ENCODE results near the gene SDF4. TPM values are rescaled to one million over a fixed set of nuclear protein-coding genes. Genes with fewer than 3 reads are reported as not detected.
"Not testable (repeated sequence)": the region's sequence is repeated elsewhere in the genome, so short reads cannot be mapped to it uniquely, and the experiment has no call there.

The SDF4 gene
- total RNA-seq, 2 donors from 2014 or later: 202 to 325 TPM

DNA sequence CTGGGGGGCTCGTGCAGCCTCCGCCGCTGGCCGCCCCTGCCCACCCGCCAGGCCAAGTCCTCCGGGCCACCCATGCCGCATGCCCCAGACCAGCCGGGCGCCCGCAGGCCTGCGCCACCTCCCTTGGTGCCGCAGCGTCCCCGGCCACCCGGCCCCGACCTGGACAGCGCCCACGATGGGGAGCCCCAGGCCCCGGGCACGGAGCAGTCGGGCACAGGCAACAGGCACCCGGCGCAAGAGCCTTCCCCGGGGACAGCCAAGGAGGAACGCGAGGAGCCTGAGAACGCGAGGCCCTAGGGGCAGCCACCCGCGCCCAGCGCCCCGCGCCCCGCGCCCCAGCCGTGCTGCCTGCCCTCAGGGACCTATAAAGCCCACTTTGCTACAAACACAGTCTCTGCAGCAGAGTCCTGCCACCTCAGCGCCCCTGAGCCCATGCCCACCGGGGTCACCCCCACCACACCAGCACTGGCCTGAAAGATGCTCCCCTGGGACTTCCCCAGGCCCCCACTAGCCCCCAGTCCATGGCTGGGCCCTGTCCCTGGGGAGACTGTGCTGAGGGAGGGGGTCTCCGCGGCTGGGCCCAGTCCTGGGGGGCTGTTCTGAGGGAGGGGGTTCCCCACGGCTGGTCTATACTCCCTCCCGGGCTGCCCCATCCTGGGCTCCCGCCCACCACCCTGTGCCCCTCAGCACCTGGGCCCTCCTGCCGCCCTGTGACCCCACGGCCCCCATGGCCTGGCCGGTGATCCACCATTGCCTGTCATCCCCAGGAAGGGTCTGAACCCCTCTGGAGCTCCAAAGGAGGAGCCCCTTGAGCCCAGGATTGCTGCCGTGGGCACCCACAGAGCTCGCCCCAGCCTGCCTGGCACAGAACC is 34.0 kb downstream of the SDF4 start:
- Histone ChIP-seq H3K36me3 (no peaks in the 10 kb centered on the region), H3K9ac (ENCODE audit: low read depth in 2 of 2, low read length in 2 of 2) (no peak overlapping the region), H3K27me3 (peaks cover 19% of the 10 kb centered on the region), H3K9me3 (no peaks in the 10 kb centered on the region), H3K4me1 (no peaks in the 10 kb centered on the region), H3K4me3 (no peak overlapping the region), H3K27ac (no peak overlapping the region)
- TF ChIP-seq, protein P1, sequence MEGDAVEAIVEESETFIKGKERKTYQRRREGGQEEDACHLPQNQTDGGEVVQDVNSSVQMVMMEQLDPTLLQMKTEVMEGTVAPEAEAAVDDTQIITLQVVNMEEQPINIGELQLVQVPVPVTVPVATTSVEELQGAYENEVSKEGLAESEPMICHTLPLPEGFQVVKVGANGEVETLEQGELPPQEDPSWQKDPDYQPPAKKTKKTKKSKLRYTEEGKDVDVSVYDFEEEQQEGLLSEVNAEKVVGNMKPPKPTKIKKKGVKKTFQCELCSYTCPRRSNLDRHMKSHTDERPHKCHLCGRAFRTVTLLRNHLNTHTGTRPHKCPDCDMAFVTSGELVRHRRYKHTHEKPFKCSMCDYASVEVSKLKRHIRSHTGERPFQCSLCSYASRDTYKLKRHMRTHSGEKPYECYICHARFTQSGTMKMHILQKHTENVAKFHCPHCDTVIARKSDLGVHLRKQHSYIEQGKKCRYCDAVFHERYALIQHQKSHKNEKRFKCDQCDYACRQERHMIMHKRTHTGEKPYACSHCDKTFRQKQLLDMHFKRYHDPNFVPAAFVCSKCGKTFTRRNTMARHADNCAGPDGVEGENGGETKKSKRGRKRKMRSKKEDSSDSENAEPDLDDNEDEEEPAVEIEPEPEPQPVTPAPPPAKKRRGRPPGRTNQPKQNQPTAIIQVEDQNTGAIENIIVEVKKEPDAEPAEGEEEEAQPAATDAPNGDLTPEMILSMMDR (IDR thresholded peaks at IDR 0.05): no peak
- DNase-seq: no peak
- intact Hi-C loops (cut with DNase I): no loop called here

DNA sequence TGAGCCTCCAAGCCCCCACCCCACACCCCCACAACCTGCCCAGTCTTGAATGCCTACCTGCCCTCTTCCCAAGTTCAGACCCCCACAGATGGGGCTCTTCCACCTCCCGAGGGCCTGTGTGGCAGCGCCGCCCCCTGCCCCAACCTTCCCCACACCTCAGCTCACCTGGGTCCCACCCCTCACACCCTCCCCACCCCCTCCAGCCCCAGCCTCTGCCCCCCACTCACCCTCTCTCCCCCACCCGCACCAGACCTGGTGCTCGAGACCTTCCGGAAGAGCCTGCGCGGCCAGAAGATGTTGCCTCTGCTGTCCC is 34.7 kb downstream of the SDF4 start:
- Histone ChIP-seq H3K4me3 (no peak overlapping the region), H3K27me3 (peaks cover 18% of the 10 kb centered on the region), H3K4me1 (no peaks in the 10 kb centered on the region), H3K36me3 (no peaks in the 10 kb centered on the region), H3K27ac (no peak overlapping the region), H3K9me3 (no peaks in the 10 kb centered on the region), H3K9ac (ENCODE audit: low read depth in 2 of 2, low read length in 2 of 2) (no peak overlapping the region)
- intact Hi-C loops (cut with DNase I): no loop called here
- TF ChIP-seq, protein P1 (IDR thresholded peaks at IDR 0.05): no peak
- DNase-seq: no peak

DNA sequence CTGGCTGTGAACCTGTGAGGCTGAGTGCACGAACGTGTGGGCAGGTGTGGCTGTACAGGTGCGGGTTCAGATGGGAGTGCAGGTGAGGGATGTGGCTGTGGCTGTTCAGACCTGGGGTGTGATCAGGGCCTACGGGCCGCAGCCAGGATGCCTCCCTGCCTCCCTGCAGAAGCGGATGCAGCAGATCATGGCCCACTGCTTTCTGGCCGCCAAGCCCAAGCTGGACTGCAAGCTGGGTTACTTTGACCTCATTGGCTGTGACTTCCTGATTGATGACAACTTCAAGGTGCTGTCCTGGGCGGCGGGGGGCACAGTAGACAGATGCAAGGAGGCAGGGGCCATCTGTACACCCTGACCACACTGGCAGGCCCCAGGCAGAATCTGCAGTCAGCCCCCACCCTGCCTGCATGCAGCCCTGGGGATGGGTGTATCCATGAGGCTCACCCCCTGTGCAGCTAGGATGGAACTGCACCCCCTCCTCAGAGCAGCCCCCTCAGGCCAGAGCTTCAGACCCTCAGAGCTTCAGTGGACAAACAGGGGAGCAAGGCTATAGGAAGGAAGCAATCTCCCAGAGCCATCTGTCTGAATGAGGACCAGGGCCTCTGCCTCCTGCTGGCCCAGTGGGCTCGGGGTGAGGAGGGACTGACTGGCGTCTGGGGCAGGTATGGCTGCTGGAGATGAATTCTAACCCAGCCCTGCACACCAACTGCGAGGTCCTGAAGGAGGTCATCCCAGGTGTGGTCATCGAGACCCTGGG is 35.2 kb downstream of the SDF4 start:
- Histone ChIP-seq H3K9me3 (no peaks in the 10 kb centered on the region), H3K36me3 (no peaks in the 10 kb centered on the region), H3K27me3 (peaks cover 18% of the 10 kb centered on the region), H3K4me1 (no peaks in the 10 kb centered on the region), H3K9ac (ENCODE audit: low read depth in 2 of 2, low read length in 2 of 2) (no peak overlapping the region), H3K4me3 (no peak overlapping the region), H3K27ac (no peak overlapping the region)
- no peak for DNase-seq
- TF ChIP-seq, protein P1 (IDR thresholded peaks at IDR 0.05): no peak
- intact Hi-C loops (cut with DNase I): no loop called here

DNA sequence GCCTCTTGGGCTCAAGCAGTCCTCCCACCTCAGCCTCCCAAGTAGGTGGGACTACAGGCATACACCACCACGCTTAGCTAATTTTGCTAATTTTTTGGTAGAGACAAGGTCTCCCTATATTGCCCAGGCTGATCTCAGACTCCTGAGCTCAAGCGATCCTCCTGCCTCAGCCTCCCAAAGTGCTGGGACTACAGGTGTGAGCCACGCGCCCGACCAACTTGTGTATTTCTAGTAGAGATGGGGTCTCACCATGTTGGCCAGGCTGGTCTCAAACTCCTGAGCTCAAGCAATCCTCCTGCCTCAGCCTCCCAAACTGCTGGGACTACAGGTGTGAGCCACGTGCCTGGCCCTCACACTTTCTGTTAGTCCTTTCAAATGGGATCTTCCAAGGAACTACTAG is 36.1 kb downstream of the SDF4 start:
- intact Hi-C loops (cut with DNase I); H3K9ac ChIP-seq (ENCODE audit: low read depth in 2 of 2, low read length in 2 of 2); H3K27me3 ChIP-seq; H3K4me3 ChIP-seq; H3K9me3 ChIP-seq; H3K27ac ChIP-seq; H3K36me3 ChIP-seq; H3K4me1 ChIP-seq; DNase-seq: not testable (repeated sequence)

DNA sequence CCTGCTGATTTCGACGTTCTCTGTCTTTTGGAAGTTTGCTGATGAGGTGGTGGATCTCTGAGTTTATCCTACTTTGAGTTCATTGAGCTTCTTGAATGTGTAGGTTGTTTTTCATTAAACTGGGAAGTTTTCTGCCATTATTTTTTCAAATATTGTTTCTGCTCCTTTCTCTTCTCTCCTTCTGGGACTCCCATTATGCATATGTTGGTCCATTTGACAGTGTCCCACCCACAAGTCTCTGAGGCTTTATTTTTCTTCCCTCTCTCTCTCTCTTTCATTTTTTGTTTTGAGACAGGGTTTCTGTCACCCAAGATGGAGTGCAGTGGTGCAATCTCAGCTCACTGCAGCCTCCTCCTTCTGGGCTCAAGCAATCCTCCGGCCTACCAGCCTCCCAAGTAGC is 37.1 kb downstream of the SDF4 start:
- Histone ChIP-seq H3K4me3 (no peak overlapping the region), H3K4me1 (no peaks in the 10 kb centered on the region), H3K36me3 (no peaks in the 10 kb centered on the region), H3K27me3 (no peaks in the 10 kb centered on the region), H3K27ac (no peak overlapping the region), H3K9ac (ENCODE audit: low read depth in 2 of 2, low read length in 2 of 2) (no peak overlapping the region), H3K9me3 (no peaks in the 10 kb centered on the region)
- TF ChIP-seq, protein P1 (IDR thresholded peaks at IDR 0.05): no peak
- no peak for DNase-seq
- intact Hi-C loops (cut with DNase I): no loop called here

DNA sequence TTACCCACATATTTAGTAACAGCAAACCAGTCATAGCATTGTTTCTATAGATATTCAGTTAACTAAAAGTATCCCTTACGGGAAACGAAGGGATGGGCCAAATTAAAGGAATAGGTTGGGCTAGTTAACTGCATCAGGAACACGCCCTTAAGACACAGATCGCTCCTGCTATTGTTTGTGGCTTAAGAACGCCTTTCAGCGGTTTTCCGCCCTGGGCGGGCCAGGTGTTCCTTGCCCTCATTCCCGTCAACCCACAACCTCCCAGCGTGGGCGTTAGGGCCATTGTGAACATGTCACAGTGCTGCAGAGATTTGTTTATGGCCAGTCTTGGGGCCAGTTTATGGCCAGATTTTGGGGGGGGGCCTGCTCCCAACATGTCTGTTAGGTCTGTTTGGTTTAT is 40.1 kb downstream of the SDF4 start:
- Histone ChIP-seq H3K9ac (ENCODE audit: low read depth in 2 of 2, low read length in 2 of 2) (no peak overlapping the region), H3K4me3 (no peak overlapping the region), H3K4me1 (no peaks in the 10 kb centered on the region), H3K27me3 (no peaks in the 10 kb centered on the region), H3K27ac (no peak overlapping the region), H3K9me3 (no peaks in the 10 kb centered on the region), H3K36me3 (no peaks in the 10 kb centered on the region)
- no peak for DNase-seq
- intact Hi-C loops (cut with DNase I): no loop called here
- TF ChIP-seq, protein P1 (IDR thresholded peaks at IDR 0.05): no peak
